Glomerular endothelial cell (primary cell): Measurements from ENCODE around the gene FAM107B. TPM values are rescaled to one million over a fixed set of nuclear protein-coding genes. Genes with fewer than 3 reads are reported as not detected.

Experiments
- DNase-seq: peaks from one replicate; pipeline ENCODE4 v3.0.0-alpha.2; 2011; ENCODE audit warnings: low read depth, low spot score; ENCODE audit errors: extremely low read depth
- total RNA-seq: library from RNA; depleted of rRNA; stranded (reverse); fragments of >200 nt; gene quantifications from 2 replicates; pipeline ENCODE4 v1.2.3, GENCODE V29; 2015

Gene FAM107B
- total RNA-seq, 1 donor from 2014 or later: 81.1 TPM

DNA sequence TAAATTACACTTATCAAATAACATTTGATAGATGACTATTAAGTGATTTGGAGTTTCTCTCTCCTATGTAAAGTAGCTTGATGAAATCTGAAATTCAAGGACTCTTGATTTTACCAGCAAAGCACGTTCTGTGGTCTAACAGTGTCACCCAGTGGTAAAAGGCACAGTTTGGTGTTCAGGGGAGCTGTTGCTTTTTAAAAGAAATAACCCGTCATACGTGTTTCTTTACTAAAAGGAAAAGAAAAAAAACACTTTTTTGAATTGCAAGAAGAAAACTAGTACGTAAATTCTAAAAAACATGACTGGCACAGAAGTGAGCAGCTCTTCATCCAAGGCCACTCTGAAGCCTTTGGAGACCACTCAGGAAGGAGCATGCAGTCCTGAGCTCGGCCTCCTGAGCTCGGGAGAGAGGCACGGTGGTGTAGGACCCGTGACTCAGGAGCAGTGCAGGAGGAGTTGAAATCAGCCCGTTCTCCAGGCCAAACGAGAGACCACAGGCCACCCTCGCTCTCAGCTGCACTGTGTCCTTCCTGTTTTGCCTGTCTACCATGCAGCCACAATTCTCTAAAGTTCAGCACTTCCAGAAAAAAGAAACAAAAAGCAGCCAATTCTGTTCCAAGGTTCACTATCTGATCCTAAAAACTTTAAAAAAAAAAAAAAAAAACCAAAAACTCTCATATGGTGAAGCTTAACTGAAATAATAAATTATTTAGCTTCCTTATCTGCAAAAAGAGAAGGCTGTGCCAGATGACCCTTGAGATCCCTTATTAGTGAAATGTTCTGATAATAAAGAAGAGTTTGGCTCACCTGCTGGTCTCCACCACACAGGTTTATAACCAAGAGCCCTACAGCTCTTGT is 231.4 kb downstream of the FAM107B start:
- DNase-seq: no peak

DNA sequence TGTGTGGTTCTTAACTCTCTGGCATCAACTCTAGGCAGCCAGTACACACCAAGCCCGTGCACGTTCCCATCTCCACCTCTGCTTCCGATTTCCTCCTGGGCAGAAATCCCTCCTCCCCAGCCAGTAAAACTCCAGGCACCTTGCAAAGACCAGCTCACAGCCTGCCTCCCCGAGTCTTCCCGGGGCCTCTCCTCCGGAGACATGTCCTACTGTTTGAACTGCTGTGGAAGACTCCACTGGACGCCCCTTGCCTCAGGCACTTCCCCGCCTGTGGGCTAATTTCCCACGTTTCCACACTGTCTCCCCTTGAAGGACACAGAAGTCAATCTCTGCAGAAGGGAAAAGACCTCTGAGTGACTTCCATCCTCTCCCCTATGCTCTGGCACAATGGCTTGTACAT is 233.3 kb downstream of the FAM107B start:
- DNase-seq: no peak

DNA sequence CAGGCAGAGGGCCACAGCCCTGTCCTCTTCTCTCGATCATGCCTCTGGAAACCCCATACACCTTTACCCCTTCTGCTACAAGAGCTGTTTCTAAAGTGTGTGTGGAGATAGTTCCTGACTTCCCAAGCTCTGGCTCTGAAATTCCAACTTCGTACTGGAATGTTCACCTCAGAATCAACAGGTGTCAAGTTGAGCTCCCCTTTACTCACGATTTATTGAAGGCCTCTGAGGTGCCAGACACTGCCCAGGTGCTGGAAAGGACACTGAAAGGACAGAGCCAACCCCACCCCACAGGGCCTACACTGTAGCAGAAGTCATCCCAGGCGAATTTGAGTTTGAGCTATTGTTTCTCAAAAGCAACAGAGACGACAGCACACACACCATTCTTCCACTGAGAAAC is 234.1 kb downstream of the FAM107B start:
- no peak for DNase-seq

DNA sequence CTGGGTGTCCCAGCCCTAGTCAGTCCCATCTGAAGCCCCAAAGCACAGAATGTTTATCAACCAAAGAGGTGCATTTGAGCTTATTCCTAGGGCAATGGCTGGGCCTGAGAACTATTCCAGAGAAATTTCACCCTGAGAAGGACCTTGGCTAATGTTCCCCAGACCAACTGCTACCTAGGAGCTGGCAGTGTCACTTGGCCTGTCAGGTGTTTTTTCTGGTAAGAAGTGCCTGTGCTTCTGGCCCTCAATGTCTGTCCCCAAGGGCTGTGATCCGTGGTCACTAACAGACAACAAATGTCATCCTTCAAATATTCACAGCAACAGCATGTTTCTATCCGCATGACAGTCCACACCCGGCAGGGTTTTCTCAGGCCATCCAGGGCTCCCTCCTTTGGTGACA is 234.6 kb downstream of the FAM107B start:
- DNase-seq: no peak

DNA sequence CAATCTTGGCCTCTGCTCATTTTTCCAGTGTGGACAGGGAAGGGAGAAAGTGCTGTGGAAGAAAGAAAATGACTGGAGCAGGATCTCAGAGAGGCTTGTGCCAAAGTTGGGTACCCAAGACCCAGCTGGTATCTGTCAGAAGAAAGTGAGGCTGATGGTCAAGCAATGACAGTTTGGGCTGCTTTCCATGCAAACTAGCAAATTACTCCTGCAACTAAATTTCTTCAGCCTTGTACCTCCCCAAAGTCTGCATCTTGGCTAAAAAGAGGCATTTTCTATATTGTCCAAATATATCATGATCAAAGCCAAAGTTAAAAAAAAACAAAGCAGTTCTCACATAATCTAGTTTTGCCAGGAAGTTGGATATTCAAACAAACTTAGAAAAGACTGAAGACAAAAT is 235.5 kb downstream of the FAM107B start:
- no peak for DNase-seq

DNA sequence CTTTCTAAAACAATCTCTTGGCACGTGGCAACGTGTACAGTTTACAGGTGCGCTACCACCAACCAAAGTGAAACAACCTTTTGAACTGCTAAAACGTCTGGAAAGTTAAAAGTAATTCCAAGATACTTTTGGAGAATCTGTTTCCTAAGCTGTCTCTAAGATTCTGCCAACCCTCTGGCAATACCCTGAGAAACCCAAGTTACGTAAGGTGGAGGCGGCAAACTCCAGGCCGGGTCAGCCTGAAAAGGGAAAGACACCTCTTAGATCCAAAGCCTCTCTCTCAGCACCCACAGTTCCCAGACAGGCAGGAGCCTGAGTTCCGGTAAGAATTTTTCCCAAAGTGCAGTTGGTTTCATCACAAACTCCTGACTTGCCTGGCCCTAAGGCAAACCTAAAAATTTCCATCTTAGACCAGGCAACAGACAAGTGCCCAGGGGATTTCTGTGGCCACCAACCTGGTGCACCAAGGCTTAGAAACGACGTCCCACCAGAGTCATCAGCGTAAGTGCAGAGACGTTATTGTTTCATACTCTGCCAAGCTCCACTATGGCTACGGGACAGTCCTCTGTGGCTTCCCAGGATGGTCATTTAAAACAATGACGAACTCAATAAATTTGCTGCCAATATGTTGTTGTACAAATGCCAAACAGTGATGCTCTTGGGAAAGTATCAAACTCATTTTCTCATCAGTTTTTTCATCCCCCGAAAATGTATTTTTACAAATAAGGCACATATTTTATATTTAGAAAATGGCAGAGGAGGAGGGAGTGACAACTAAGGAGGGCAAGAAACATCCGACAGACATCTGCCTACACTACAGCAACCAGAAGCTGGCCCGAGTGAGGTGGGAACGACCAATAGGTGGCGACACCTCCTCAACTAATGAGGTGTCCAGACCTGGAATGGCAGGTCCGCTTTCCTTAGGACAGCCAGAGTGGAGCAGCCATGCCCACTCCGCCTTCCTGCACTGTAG is 238.2 kb downstream of the FAM107B start:
- DNase-seq: peak; percentile 27

DNA sequence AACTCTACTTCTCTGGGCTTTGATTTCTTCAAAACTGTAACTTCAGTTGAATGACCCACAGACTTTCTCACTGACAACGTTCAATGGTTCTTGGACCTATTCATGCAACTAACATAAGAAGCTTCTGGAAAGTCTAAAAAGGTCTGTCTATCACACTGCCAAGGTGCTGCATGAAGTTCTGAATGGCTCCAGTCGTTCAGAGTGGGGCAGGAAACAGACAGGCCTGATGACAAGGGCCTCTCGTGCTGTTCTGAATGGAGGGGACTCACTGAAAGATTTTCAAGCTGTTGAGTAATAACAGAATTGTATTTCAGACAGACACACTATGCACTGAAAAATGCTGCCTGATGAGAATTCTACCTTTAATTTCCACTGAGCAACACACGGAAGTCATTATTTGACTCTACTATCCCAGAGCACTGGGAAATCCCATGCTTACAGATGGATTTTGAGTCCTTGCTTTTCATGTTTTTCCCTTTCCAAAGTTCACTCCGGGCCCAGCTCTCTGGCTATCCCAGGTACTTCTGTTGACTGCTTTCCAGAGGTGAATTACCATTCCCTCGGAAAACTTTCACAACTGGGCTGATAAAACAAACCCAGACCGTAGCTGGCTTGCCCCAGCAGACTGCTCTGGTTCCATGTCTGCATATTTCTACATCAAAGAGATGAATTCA is 239.1 kb downstream of the FAM107B start:
- DNase-seq: no peak

DNA sequence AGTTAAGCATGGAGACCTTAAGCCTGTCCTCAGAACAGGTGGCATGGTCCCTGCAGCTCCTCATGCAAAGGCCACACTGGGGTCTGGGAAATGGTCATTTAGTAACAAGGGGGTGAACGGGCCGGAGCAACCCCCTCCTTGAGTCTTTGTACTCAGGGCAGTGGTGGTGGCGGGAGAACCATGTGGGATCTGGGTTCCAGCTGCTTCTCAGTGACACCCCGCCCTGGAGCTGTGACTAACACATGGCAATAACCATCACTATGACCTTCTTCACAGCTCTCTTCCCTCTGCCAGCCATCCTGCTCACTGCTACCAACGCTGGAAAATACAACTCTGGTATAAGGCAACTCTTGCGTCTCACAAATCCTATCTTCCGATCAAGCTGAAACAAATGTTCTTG is 240.5 kb downstream of the FAM107B start:
- DNase-seq: no peak

DNA sequence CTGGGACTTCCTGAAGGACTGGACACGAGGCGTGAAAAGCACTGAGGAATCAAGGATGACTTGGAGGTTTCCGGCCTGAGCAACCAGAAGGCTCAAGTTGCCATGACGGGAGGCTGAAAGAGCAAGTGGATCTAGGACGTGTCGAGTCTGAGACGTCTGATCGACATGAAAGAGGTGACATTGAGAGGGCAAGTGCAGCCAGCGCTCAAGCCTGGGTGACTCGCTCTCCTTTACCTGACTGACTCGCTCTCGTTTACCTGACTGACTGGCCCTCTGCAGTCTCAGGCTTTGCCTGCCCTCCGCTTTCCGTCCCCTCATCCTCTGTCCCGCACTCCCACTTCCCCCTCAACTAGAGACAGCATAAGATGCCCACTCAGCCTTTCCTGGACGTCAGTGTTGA is 241.4 kb downstream of the FAM107B start:
- no peak for DNase-seq

DNA sequence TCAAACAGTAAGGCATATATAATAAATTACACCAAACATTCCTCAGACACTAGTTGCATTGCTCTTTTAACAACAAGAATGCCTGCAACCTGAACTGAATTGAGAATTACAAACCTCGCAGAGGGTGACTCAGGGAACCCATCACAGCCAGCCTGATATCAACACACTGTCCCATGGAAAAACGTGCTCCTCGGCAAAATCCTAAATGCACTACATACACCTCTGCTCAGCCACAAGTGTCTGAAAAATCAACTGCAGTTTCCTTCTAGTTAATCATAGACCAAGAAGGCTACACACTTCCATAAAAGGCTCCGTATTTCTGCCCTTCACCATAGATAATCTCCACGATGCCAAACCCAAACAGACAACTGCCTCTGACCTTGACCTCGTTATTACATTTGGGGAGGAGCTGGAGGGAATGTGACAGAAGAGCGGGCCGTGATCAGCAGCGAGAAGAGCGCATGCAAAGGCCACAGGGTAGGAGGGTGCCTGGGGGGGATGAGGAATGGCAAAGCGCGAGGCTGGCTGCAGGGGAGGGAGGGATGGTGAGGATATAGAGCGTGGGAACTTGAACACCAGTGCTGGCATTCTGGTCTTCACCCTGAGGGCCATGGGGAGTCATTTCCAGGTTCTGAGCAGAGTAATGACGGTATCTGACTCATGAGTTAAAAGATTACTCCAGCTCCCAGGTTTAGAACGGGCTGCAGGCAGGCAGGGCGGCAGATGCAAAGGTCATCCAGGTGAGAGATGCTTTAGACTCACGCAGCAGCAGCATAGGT is 242.0 kb downstream of the FAM107B start:
- no peak for DNase-seq

DNA sequence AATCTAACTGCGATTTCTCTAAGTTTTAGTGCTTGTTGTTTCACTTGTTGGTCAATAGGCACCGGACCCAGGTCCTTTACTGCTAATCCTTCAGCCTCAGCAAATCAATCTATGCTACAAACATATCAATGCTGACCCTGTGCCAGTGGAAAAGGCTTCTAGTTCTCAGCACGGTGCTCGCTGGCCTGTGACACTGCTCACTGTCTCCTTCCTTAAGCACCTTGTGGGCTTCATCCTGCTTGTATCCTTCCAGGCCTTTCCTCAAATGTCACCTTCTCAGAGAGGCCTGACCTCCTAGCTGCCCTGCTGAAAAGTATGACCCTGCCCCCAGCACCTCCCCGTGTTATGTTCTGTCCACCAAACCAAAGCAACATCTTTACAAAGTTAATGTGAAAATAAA is 242.7 kb downstream of the FAM107B start:
- no peak for DNase-seq

DNA sequence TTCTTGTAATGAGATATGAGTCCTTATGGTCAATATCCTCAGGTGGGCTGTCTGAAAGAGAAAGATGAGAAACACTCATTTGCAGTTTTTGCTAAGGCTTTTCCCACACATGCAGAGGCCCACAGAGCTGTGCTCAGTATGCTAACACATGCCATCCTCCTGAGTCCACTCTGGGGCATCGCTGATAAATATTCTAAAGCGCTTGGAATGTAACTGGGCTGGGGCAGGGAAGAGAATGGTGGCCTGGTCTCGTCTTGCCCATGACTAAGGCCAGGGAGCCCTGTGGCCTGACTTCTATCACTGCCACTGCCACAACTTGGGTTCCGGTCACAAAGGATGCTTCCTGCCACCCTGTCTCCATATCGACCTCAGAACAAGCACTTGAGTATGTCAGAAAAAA is 244.2 kb downstream of the FAM107B start:
- DNase-seq: no peak

DNA sequence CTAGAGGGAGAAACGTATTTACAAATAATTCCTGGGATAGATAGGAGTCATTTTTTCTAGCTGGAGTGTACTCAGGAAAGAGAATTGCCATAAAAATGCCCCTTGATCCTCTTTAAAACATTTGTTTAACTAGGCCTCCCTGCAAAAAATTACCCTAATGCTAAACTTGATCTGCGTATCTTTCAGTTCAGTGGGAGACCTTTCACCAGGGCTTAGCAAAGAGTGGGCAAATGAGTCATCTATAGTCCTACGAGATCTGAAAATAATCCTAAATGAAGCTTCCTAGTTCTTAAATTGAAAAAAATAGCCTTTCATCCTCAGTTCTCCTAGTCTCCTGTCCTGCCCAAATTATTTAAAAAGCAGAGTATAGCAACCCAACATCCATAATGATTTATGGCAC is 245.3 kb downstream of the FAM107B start:
- DNase-seq: no peak

DNA sequence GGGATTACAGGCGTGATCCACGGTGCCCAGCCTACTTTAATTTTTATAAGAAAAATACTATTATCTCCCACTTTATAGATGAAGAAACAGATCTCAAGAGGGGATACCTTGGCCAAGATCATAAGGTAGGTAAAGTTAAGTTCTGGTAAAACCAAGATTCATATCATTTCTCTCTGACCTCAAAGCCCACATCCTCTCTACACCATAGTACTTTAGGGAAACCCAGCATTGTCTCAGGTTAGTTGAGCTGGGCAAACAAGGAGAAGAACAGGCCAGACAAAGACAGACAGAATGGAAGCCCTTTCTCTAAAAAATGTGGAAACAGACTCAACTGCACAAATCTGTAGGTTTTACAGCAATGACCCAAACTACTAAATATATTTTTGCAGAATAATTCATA is 246.2 kb downstream of the FAM107B start:
- no peak for DNase-seq

DNA sequence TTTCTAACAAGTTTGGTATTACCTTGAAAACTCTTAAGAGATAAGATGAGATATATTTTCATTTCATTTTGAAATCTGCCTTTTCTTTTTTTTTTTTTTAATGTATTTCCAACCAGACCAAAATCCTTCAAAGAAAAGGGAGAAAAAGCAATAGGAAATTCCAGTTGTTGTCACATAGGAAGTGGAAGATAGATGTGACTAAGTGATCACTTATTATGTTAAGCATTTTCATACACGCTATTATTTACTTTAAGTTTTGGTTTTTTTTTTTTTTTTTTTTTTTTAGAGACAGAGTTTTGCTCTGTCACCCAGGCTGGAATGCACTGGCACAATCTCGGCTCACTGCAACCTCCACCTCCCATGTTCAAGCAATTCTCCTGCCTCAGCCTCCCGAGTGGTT is 246.8 kb downstream of the FAM107B start:
- DNase-seq: no peak

DNA sequence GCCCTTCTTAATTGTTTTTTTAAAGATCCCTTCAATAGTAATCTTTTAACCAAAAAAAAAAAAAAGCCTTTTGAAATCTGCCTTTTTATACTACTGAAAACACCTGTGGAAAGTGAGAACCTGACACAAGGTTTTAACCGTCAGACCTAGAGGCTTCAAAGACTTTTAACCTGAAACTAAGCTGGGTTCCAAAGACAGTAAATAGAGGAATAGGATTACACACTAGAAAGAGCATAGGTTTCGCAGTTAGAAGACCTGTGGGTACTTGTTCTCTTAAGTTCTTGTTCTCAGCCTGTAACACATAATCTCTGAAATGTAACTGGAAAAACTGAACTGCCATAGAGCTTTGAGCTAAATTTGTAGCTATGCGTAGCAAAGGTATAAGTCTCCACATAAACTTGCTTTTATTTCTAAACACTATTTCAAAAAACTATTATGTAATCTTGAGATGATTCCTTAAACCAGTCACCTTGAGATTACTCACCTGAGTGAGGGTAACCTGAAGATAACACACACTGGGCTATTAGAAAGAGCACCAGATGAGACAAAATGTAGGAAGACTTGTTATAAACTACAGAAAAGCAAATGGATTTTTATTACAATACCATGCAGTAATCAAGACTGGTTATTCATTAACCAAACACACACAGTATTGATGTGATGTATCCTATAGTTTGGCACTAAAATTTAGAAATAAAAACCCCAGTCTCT is 247.4 kb downstream of the FAM107B start:
- DNase-seq: no peak

DNA sequence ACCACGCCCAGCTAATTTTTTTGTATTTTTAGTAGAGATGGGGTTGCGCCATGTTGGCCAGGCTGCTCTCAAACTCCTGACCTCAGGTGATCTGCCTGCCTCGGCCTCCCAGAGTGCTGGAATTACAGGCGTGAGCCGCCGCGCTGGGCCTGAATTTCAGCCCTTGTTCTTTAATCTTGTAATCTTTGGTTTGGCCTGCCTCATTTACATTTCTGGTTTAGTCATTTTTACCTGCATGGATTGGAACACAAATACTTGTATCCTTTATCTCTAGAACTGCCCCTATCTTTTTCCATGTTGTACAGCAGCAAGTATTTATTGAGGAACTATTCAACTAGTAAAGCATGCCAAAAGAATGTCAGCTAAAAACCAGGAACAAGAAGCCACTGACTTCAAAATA is 248.4 kb downstream of the FAM107B start:
- DNase-seq: no peak

DNA sequence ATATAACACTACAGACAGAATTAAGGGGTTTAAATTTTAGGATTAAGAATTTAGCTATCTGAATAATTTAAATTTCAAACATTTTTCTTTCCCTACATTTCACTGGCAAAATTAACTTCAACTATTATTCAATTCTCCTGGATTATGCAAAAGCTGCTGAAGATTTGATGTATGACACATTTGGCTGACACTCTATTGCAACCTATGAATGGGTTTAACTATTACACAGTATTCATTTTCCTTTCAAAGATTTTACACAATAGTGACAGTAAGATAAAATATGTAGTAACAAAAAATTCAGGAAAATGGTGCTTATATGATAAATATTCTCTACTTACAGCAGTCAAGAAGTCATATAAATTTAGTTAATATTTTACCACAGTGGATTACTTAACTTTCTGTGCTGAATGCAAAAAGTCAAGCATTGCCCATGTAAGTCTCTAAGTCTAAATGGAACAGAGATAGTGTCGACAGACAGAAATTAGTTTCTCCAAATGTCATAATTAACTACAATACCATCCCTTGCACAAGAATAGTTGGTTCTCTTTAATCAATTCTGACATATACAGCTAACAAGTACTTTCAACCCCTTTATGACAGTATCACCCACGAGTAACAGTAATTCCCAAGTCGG is 249.9 kb downstream of the FAM107B start:
- no peak for DNase-seq

DNA sequence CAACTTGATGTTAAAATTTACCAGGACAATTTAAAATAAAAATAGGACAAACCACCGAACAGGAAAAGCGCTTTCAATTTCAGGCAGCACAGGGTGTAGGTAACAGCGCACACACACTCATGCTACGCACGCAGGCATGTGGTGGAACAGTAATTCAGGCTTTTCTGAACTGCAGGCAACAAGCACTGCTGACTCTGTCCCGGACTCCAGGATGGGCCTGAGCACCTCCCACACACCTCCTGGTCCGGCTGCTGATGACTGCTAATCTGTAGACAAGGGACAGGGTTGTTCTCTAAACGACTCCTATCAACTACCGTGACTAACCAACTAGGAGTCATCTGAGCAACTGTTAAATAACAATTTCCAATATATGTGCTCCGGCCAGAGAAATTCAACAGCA is 251.4 kb downstream of the FAM107B start:
- no peak for DNase-seq
